Chondrocyte (in vitro differentiated cells): ENCODE measurements around the gene PEAK1. TPM values are rescaled to one million over a fixed set of nuclear protein-coding genes. Genes with fewer than 3 reads are reported as not detected.

Source experiments
- DNase-seq: peaks from one replicate; pipeline ENCODE4 v3.0.0; 2021; ENCODE audit warnings: mixed read lengths, low spot score
- H3K27ac Mint-ChIP-seq: one replicate; pipeline ENCODE4 v1.8.0; 2021; ENCODE audit warnings: mild to moderate bottlenecking, moderate library complexity, mixed read lengths; ENCODE audit not compliant: unreplicated experiment
- H3K27me3 Mint-ChIP-seq: 2 replicates; pipeline ENCODE4 v1.8.0; 2021; ENCODE audit warnings: low read depth, mixed read lengths
- H3K36me3 Mint-ChIP-seq: 2 replicates; pipeline ENCODE4 v1.8.0; 2021; ENCODE audit warnings: low read depth, mixed read lengths
- H3K4me1 Mint-ChIP-seq: 2 replicates; pipeline ENCODE4 v1.8.0; 2021; ENCODE audit warnings: low read depth, mild to moderate bottlenecking, mixed read lengths
- H3K4me3 Mint-ChIP-seq: one replicate; pipeline ENCODE4 v1.8.0; 2021; ENCODE audit warnings: mild to moderate bottlenecking, moderate library complexity, mixed read lengths; ENCODE audit not compliant: unreplicated experiment
- H3K9me3 Mint-ChIP-seq: 2 replicates; pipeline ENCODE4 v1.8.0; 2021; ENCODE audit warnings: low read depth, mixed read lengths
- CTCF ChIP-seq: fragments of 200-600 bp; sonication (generic); IDR thresholded peaks from 2 replicates; pipeline ENCODE4 v1.5.0; 2021; ENCODE audit warnings: antibody characterized with exemption, mild to moderate bottlenecking, moderate library complexity
- total RNA-seq: library from RNA; stranded (reverse); gene quantifications from 3 replicates; pipeline ENCODE4 v1.2.1, GENCODE V29; 2021

Gene PEAK1
- total RNA-seq, 1 donor from 2014 or later: 143 TPM

GRCh38 chr15:77380033-77380432 lies 39.9 kb downstream of the PEAK1 start:
- Mint-ChIP-seq H3K4me1 (peaks cover 46% of the 10 kb centered on the region), H3K36me3 (no peaks in the 10 kb centered on the region), H3K4me3 (no peak overlapping the region), H3K9me3 (no peaks in the 10 kb centered on the region), H3K27ac (no peak overlapping the region), H3K27me3 (no peaks in the 10 kb centered on the region)
- no peak for TF ChIP-seq CTCF
- DNase-seq: no peak

GRCh38 chr15:77376770-77377169 lies 43.1 kb downstream of the PEAK1 start:
- Mint-ChIP-seq H3K4me3 (no peak overlapping the region), H3K4me1 (peaks cover 35% of the 10 kb centered on the region), H3K36me3 (no peaks in the 10 kb centered on the region), H3K27me3 (no peaks in the 10 kb centered on the region), H3K27ac (no peak overlapping the region), H3K9me3 (no peaks in the 10 kb centered on the region)
- no peak for DNase-seq
- TF ChIP-seq CTCF: no peak

- H3K36me3 Mint-ChIP-seq: no peaks in the 10 kb centered on the region
- no peak overlapping the region for H3K4me3 Mint-ChIP-seq
- no peaks in the 10 kb centered on the region for H3K27me3 Mint-ChIP-seq
- TF ChIP-seq CTCF: no peak
- no peaks in the 10 kb centered on the region for H3K9me3 Mint-ChIP-seq
- H3K4me1 Mint-ChIP-seq: peaks cover 33% of the 10 kb centered on the region
- DNase-seq: no peak
- H3K27ac Mint-ChIP-seq: no peak overlapping the region
Measured at GRCh38 chr15:77375133-77375532, 44.8 kb downstream of the PEAK1 start.

GRCh38 chr15:77373441-77373840 lies 46.5 kb downstream of the PEAK1 start:
- Mint-ChIP-seq H3K9me3 (no peaks in the 10 kb centered on the region), H3K36me3 (no peaks in the 10 kb centered on the region), H3K4me3 (no peak overlapping the region), H3K4me1 (peaks cover 40% of the 10 kb centered on the region), H3K27ac (no peak overlapping the region), H3K27me3 (no peaks in the 10 kb centered on the region)
- DNase-seq: no peak
- no peak for TF ChIP-seq CTCF

- Mint-ChIP-seq H3K27me3 (no peaks in the 10 kb centered on the region), H3K9me3 (no peaks in the 10 kb centered on the region), H3K27ac (no peak overlapping the region), H3K4me3 (no peak overlapping the region), H3K36me3 (no peaks in the 10 kb centered on the region), H3K4me1 (peaks cover 42% of the 10 kb centered on the region)
- TF ChIP-seq CTCF: no peak
- no peak for DNase-seq
Measured at GRCh38 chr15:77371850-77372563, 47.9 kb downstream of the PEAK1 start.
